OCI-LY3 (cell line): ENCODE measurements around the gene ANO4.

Experiments
- EZH2phosphoT487 ChIP-seq: fragments of 200-600 bp; shearing (Covaris generic); IDR thresholded peaks from 2 replicates; pipeline ENCODE4 v1.6.1; 2018; ENCODE audit warnings: antibody characterized with exemption, mixed run types, low read depth
- TF ChIP-seq, protein P1 (sequence below): fragments of 200-600, 300-600 bp; sonication (generic); IDR thresholded peaks from 2 replicates; pipeline ENCODE4 v1.5.1; 2014; ENCODE audit warnings: antibody characterized with exemption, low read length, low read depth

GRCh38 chr12:100867639-100868393 is 73.2 kb downstream of the ANO4 start:
- TF ChIP-seq, protein P1, sequence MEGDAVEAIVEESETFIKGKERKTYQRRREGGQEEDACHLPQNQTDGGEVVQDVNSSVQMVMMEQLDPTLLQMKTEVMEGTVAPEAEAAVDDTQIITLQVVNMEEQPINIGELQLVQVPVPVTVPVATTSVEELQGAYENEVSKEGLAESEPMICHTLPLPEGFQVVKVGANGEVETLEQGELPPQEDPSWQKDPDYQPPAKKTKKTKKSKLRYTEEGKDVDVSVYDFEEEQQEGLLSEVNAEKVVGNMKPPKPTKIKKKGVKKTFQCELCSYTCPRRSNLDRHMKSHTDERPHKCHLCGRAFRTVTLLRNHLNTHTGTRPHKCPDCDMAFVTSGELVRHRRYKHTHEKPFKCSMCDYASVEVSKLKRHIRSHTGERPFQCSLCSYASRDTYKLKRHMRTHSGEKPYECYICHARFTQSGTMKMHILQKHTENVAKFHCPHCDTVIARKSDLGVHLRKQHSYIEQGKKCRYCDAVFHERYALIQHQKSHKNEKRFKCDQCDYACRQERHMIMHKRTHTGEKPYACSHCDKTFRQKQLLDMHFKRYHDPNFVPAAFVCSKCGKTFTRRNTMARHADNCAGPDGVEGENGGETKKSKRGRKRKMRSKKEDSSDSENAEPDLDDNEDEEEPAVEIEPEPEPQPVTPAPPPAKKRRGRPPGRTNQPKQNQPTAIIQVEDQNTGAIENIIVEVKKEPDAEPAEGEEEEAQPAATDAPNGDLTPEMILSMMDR: no peak
- TF ChIP-seq EZH2phosphoT487: no peak
